Hematopoietic multipotent progenitor cell treated with erythropoietin and hydrocortisone succinate and interleukin-3 and kit ligand, for 17 days (in vitro differentiated cells): ENCODE measurements around the gene CPPED1.
"Not testable (repeated sequence)": the region's sequence is repeated elsewhere in the genome, so short reads cannot be mapped to it uniquely, and the experiment has no call there.

Experiments used
- DNase-seq: peaks from one replicate; pipeline ENCODE4 v3.0.0-alpha.2; 2015; ENCODE audit warnings: low spot score

CPPED1 gene

DNA sequence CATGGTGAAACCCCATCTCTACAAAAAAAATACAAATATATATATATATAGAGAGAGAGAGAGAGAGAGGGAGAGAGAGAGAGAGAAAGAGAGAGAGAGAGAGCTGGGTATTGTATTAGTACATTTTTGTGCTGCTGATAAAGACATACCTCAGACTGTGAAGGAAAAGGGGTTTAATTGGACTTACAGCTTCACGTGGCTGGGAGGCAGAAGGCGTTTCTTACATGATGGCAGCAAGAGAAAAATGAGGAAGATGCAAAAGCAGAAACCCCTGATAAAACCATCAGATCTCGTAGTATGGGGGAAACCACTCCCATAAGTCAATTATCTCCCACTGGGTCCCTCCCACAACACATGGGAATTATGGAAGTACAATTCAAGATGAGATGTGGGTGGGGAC, 37.5 kb downstream of the CPPED1 start:
- DNase-seq, result not testable (repeated sequence)

DNA sequence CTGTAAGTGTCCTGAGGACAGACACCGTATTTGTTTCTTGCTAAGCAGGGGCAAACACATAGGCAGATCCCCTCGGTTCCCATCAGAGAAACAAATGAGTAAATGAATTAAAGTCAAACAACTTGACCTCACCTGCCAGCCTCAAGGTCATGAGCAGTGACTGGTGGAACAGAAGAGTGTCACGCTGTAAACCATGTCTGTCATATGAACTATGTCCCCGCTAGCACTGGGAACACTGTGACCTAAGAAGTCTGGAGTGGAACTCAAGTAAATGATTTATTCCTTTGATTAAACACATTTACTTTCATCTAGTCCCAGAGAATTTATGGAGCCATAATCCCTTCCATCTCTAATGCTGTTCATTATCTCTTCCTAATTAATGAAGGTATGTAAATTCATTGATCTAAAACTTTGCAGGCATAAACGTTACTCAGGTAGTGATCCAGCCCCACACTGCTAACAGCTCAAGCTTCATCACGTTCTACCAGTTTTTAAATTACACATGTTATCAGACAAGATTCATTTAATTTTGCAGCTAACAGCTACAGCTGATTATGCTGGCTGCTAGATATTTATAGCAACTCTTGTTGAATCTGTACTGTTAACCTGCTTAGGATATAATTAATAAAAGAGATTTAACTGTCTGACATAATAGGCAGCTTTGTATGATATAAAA, 38.7 kb downstream of the CPPED1 start:
- DNase-seq, result no peak

DNA sequence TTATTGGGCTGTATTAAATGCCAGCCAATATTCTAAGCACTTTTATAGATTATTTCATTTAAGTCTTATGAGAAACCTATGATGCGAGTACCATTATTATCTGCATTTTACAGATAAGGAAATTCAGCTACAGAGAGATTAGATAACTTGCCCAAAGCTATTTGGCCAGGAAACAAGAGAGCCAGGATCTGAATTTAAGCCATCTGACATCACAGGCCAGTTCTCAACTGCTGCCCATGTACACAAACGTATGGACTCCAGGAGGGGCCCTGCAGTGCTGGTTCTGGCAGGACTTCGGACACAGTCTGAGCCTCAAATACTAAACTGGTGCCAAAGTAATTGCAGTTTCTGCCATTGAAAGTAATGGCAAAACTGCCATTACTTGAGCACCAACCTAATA, 40.2 kb downstream of the CPPED1 start:
- no peak for DNase-seq

DNA sequence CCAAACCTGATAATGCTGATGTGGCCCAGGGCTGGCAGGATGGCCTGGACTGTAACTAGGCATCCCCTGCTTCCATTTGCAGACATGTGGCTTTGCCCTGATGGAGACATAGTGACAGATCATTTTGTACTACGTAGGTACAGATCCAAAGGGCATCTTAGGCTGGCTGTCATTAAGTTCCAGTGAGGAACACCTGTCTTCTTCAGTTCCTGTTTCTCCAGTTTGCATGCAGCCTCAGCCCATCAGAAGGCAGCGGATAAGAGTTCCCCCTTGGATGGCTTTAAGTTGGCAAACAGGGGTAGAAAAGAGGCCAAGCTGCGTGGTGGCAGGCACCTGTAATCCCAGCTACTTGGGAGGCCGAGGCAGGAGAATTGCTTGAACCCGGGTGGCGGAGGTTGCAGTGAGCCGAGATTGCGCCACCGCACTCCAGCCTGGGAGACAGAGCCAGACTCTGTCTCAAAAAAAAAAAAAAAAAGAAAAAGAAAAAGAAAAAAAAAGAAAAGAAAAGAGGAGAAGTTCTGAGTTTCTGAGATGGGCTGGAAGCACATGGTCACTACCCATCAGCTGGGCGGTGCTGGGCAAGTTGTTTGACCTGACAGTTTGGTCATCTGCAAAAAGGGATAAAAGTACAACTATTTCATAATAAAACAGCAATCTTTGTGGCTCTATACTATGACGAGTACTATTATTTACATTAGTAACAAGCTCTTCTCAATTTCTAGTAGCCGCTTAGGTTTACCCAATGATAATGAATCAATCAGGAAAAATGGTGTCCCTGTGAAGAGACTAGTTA, 42.7 kb downstream of the CPPED1 start:
- DNase-seq, result no peak

DNA sequence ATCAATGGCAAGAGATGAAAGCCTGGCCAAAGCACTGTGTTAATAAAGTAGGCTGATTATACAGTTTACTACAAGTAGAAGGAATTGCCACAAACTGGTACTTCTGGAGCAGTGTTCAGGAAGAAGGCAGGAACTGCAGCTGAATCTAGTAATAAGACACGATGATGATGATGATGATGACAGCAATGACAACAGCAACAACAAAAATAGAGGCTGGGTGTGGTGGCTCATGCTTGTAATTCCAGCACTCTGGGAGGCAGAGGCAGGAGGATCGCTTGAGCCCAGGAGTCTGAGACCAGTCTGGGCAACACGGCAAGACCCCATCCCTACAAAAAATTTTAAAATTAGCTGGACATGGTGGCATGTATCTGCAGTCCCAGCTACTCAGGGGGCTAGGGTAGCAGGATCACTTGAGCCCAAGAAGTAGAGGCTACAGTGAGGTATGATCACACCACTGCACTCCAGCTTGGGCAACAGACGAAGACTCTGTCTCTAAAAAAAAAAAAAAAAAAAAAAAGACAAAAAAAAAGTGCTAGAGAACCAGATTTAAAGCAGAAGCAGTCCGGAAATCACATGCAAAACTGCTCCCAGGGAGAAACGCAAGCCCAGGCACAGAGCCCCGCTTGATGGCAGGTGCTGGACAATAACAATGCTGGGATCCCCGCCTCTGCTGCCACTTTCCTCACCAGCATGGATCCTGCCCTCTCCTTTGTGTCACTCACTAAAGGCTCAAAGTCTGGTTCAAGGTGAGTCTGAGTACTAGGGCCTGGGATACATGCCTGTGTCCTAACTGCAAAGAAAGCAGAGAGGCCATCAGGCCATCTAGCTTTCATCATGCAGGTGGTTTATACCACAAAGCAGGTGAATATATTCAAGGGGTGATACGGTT, 44.8 kb downstream of the CPPED1 start:
- no peak for DNase-seq

DNA sequence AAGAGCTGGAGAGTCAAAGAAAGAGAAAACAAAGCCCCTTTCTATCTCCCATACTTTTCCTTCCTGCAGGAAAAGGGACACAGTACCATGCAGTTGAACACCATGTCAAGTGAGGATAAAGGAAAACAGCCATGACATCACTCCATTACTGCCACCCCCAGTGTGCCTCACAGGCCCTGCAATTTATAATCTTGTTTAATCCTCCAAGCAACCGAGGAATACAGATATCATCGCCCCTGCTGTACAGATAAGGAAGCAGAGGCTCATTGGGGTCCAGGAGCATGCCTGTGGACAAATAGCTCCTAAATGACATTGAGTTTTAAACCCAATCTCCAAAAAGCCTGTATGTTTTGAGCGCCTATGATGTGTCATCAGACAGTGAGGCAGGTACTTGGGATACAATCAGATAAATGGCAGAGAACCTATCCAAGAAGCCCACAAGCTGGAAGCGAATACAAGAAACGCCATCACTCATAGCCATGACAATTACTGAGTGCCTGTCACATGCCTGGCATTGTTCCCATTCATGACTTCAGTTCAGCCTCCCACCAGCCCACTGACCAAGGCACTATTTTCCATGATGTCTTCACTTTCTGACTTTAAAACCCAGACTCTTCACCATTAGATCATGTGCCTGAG, 45.5 kb downstream of the CPPED1 start:
- DNase-seq, result no peak

DNA sequence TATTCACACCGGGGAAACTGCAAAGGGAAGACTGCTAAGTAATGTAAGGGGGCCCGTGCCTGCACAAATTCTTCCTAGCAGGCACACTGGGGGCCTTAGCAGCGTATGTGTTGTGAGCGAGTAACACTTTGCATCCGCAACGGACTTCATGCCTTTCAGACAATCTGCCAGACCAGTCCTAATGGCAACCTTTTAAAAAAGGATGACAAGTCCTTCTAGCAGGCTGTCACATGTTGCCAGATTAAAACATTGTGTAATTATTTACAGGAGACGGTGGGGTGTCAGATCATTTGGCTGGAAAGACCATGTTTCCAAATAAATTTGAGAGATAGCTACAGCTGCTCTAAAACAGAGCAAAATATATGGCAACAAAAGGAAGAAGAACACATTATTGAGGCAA, 46.1 kb downstream of the CPPED1 start:
- DNase-seq, result no peak

DNA sequence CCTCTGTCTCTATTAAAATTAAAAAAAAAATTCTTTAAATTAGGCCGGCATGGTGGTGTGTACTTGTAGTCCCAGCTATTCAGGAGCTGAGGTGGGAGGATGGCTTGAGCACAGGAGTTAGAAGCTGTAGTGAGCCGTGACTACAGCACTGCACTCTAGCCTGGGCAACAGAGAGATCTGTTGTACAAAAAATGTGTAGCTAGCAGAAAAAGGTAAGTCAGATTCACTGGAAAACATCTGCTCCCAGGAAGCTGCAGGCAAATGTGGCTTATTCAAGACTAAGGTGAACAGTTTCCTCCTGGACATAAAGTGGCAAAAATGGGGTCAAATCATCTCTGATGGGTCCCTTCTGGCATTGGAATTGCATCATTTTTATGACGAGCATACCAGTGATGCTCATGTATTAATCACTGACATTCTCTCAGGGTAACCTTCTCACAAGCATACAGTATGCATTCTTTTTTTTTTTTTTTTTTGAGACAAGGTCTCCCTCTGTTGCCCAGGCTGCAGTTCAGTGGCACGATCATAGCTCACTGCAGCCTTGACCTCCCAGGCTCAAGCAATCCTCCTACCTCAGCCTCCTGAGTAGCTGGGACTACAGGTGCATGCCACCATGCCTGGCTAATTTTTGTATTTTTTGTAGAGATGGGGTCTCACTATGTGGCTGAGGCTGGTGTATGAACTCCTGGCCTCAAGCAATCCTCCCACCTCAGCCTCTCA, 48.7 kb downstream of the CPPED1 start:
- DNase-seq, result no peak

DNA sequence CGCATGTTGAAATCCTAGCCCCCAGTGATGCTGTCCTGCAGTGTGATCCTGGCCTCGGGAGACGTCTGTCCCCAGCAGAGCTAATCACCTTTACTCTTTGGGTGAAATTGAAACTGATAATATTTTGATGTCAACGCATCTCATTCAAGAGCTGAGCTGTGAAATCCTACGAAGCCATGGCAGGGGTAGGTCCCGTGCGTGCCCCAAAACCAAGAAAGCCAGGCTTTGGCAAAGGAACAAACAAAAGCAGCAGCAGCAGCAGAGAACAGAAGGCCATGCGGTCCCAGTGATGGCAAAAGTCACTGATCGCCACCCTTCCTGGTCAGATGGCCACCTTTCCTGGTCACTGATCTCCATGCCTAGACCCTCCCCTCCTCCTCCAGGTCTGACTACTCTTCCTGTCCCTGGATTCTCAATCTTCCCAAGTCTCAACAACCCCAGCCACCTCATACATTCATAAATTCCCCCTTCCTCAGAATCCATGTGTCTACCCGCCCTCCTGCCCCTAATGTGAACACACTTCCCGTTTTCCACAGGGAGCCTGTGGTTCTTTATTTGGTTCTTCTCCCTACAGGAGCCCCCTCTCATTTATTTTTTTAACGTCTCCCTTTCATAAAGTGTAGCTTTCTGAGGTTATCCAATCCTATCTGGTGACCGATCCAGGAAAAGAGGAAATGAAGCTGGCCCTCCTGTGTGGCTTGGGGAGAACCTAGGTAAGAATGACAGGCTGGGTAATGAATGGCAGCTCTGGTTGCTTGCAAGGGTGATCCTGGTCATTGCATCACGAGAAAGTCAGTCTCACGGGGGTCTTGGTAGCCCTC, 50.3 kb downstream of the CPPED1 start:
- no peak for DNase-seq

DNA sequence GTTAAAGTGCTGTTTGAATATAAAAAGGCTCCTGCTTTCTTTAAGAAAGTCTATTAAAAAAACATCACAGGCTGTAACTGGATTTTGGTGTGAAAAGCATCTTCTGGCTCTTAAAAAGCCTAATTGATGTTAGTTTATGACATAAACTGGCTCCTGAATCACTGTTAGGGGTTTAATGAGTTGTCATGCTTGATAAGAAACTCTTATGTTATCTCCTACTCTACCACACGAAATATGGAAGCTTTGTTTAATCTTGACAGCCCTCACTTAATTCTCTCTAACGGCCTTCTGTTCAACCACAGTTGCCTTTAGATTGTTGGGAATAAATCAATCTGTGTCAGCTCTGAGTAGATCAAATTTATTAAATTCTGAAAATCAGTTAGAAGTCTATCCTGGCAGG, 51.5 kb downstream of the CPPED1 start:
- DNase-seq, result no peak

DNA sequence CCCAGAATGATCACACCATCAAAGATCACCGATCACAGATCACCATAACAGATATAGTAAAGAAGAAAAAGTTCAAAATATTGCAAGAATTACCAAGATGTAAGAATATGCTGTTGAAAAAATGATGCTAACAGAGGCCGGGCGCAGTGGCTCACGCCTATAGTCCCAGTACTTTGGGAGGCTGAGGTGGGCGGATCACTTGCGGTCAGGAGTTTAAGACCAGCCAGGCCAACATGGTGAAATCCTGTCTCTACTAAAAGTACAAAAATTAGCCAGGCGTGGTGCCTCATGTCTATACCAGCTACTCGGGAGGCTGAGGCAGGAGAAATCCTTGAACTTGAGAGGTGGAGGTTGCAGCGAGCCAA, 53.2 kb downstream of the CPPED1 start:
- no peak for DNase-seq

DNA sequence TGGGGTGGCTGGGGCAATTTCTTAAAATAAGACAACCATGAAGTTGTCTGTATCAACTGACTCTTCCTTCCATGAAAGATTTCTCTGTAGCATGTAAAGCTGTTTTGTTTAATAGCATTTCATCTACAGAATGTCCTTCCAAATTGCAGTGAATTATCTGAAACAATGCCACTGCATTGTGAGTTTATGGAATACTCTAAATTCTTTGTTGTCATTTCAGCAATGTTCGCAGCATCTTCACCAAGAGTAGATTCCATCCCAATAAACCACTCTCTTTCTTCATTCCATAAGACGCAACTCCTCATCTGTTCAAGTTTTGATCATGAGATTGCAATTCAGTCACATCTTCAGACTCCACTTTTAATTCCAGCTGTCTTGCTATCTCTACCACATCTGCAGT, 54.6 kb downstream of the CPPED1 start:
- no peak for DNase-seq

DNA sequence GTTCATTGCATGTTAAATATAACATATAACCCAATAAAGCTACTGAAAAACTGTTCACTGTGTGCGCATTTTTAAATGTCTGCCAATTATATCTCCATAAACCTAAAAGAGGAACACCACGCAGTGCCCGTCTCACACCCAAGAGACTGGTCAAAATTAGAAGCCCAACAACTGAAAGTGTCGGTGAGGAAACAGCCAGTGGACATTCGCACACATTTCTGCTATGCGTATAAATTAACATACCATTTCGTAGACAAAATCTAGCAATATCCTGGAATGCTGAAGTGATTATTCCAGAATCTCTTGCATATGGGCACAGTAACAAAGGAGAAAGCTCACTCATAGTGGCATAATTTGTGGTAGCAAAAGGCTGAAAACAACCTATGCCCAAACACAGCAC, 55.9 kb downstream of the CPPED1 start:
- no peak for DNase-seq

DNA sequence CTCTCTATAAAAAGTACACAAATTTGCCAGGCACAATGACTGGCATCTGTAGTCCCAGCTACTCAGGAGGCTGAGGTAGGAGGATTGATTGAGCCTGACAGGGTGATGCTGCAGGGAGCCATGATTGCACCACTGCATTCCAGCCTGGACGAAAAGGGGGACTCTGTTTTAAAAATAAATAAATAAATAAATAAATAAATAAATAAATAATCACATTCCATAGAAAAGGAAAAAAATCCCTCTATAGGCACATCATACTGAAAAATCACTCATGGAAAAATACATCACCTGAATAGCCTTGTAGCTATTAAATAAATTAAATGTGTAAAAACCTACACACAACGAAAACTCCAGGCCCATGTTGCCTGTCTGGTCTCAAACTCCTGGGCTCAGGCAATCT, 56.4 kb downstream of the CPPED1 start:
- DNase-seq, result no peak

DNA sequence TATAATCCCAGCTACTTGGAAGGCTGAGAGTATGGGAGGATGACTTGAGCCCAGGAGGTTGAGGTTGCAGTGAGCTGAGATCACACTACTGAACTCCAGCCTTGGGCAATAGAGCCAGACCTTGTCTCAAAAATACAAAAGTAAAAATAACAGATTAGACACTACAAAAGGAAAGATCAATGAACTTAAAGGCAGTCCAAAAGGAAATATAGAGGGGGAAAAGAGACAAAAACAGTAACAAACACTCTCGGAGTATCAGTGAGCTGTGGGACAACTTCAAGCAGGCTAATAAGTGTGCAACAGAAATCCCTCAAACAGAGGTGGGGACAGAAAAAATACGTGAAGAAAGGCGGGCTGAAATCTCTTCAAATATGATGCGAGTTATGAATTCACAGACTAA, 58.8 kb downstream of the CPPED1 start:
- no peak for DNase-seq

DNA sequence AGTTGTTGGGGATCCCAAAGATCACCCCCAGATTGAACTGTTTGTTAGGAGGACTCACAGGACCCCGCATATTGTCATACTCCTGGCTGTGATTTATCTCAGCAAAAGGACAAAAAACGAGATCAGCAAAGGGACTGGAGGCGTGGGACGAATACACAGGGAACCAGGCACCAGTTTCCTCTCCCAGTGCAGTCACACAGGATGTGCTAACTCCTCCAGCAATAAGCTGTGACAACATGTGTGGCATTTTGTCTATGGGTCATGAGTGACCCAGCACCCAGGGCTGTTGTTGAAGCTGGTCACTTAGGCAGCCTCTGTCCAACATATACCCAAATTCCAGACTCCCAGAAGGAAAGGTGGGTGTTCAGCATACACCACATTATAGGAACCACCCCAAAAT, 60.9 kb downstream of the CPPED1 start:
- no peak for DNase-seq

DNA sequence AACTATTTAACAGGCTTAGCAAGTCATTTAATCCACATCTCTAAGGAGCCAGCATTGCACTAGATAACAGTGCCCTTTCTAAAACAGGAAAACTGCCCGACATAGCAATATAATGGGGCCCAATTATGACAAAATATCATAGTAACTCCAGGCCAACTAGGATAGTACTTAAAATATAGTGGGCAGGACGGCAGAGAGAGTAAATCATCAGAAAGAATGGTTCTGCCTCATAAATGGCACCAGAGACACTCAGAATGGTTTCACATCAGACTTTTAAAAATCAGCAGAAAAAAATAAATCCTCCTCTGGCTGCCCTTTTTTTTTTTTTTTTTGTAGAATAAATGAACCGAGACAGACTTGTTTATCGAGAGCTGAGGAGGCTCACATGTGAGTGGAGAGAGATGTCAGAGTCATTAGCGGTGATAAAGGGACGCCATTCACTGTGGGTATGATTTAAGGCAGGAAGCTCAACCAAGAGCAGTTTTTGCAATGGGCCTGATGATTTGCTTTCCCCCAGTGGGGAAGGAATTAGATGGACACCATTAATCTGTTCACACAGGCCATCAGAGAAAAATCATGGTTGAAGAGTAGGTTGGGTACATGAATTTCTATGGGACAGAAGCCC, 62.6 kb downstream of the CPPED1 start:
- no peak for DNase-seq

DNA sequence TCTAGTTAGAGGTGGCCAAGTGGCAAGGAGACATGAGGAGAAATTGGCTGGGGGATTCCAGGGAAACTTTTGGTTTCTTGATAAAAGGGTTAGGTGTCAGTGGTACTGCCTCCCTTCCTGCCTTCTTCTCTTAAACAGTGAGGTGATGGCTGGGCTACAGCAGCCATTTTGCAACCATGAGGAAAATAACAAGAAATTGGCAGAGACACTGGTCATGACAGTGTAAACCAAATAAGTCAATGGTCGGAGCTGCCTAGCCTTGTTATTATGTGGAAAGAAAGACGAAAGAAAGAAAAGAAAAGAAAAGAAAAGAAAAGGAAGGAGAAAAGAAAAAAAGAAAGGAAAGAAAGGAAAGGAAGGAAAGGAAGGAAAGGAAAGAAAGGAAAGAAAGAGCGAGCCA, 63.9 kb downstream of the CPPED1 start:
- no peak for DNase-seq

DNA sequence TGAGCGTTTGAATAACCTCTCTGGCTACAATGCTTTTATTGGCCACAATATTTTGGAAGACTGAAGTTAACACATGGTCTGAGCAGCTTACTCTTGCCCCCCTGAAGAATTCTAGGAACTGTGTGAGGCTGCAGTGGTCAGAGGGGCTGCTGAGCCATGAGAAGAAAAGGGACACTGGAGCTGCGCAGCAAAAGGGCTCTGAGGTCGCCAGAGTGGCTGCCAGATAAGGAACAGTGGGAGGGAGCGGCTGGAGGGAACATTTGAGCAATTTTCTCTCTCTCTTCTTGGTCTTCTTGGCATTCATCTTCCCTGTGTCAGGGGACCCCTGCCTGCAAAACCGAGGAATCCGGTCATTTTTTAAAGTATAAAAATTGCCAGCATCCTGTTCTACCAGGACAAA, 66.1 kb downstream of the CPPED1 start:
- DNase-seq, result no peak

DNA sequence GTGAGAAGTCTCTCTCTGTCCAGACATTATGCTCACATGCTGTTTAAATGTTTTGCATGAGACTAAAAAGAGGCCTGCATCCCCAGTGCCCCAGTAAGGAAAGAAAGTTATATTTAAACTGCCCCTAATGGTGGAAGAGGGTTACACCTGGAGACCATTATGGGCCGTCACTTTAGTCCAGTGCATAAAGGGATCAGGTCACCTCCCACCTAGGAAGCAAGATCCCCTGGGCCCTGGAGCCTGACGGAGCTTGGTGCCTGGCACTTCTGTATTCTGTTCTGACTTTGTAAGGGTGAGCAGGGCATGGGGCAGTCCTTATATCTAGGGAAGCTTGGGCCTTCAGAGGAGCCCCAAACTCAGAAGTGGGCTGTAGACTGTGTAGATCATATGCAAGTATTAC, 67.9 kb downstream of the CPPED1 start:
- DNase-seq, result no peak
